UCSD-AML1 (cell line): Measurements from ENCODE around the gene OR5K4.
"Not testable (repeated sequence)": the region's sequence is repeated elsewhere in the genome, so short reads cannot be mapped to it uniquely, and the experiment has no call there.

ENCODE experiments used
- DNase-seq: peaks from one replicate; lab custom pipeline; 2025; ENCODE audit not compliant: unreplicated experiment; lab: John Stamatoyannopoulos, UW

OR5K4 gene

DNA sequence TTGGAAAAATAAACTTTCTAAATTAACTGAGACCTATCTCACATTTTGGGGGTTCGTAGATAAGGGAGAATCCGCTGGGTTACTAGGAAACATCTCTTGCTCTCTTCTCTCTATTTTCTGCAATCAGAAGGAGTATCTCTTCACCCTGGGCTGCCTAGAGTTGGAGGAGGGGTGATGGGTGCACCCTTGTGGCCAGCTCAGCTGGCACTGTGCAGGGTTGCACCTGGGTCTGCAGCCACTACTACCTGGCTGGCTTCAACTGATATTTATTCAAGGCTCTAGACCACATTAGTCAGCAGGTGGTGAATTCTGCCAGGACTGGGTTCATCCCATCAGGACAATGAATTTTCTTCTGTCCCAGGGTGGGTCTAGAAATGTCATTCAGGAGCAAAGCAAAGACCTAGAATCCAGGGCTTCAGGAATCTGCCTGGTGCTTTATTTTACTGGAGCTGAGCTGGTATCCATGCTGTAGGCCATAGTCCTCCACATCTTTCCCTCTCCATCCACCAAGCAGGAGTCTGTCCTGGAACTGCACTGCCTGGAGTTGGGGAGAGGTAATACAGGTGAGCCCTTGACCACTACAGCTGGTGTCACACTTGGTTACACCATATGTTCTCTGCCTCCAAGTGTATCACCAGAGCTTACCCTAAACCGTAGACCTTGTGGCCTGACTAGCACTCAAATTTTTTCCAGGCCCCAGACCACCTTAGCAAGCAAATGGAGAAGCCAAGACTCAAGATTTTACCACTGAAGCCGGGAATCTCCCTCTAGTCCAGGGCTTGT is 14.0 kb downstream of the OR5K4 start:
- DNase-seq, result no peak

DNA sequence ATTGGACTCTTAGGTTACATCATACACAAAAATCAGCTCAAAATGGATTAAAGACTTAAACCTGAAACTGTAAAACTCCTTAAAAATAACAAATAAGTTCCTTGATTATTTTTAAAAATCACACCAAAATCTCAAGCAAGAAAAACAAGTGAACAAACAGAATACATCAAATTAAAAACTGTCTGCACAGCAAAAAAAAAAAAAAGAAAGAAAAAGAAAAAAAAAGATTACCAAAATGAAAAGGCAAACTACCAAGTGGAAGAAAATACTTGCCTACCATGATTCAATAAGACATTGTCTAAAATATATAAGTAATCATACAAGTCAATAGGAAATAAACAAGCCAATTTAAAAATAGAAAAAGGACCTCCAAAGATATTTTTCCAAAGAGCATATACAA is 17.5 kb downstream of the OR5K4 start:
- no peak for DNase-seq

GRCh38 chr3:98371853-98372252 is 18.2 kb downstream of the OR5K4 start:
- DNase-seq, result no peak

DNA sequence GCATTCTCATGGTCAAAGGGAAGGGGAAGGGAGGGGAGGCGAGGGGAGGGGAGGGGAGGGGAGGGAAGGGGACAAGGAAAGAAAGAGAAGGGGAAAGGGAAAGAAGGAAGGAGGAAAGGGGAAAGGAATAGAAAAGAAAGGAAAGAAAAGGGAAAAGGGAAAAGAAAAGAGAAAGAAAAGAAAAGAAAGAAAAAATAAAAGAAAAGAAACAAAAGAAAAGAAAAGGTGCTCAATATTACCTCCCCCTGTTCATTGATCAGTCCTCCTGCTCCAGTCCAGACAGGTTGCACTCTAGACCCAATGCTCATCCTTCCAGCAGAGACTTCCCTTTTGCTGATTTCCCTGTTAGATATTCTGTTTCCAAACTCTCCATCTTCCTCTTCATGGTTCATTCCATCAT is 18.8 kb downstream of the OR5K4 start:
- DNase-seq, result no peak

- no peak for DNase-seq
These were observed 23.0 kb downstream of the OR5K4 start for GRCh38 chr3:98376631-98377030.

GRCh38 chr3:98388147-98388546 is 34.5 kb downstream of the OR5K4 start:
- DNase-seq, result no peak

DNA sequence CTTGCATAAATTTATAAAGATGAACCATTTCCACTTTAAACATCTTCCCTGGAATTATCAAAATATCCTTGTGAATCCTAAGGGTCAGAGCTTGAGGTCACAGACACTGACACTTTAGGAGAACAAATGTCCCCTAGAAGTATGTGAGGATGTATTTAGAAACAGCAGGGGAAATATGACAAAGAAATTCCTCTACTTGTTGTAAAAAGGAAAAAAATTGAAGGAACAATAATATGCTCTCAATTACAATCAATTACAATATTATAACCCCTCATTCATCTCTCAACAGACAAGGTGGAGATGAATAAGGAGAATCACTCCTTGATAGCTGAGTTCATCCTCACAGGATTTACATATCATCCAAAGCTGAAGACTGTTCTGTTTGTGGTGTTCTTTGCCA is 36.7 kb downstream of the OR5K4 start, which contains the start of gene OR5K3:
TSS of gene OR5K3 (plus strand) at position 301 of the 400 bp plus-strand sequence. CDS start at position 301, 0 bp downstream.
- DNase-seq, result no peak

- peak; percentile 5 for DNase-seq
These were observed 41.4 kb downstream of the OR5K4 start for GRCh38 chr3:98395101-98395500.

DNA sequence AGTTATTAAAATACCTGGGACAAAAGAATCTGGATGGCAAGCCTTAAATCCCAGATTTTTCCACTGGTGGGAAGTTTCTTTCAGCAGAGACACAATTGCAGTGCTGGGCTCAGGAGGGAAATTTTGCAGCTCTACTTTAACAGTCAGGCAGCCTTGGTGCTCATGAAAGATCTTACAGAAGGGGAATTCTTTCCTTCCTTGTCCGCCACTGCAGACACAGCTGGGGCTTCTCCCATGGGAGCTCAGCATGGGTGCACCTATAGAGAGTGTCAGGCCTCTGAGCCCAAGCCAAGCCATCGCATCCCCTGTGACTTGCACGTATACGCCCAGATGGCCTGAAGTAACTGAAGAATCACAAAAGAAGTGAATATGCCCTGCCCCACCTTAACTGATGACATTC is 42.8 kb downstream of the OR5K4 start:
- DNase-seq, result not testable (repeated sequence)

DNA sequence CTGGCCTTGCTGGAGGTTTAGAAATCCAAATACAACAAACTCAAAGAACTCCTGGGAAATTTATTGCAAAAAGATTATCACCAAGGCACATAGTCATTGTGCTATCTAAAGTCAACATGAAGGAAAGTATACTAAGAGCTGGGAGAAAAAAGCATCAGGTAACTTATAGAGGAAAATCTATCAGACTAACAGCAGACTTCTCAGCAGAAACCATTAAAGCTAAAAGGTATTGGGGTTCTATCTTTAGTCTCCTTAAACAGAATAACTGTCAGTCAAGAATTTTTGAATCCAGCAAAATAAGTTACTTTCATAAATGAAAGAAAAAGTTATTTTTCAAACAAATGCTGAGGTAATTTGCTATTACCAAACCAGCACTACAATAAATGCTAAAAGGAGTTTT is 44.9 kb downstream of the OR5K4 start:
- DNase-seq, result no peak

DNA sequence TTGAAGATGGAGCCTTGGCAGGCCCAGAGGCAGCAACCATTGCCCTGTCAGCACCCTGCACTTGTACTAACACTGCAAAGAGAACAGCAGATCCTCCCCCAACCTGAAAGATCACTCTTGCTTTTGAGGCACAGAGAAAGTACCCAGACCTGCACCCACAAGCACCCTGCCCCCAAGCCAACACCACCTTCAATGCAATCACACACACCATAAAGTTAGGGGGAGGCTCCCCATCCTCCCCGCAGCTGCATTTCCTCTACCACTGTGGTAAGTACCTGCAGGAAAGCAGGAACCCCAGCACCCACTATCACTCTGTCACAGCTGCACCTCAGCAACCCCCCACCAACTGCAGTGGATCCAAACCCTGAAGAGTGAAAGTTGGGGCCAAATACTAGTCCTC is 48.9 kb downstream of the OR5K4 start:
- DNase-seq, result no peak

DNA sequence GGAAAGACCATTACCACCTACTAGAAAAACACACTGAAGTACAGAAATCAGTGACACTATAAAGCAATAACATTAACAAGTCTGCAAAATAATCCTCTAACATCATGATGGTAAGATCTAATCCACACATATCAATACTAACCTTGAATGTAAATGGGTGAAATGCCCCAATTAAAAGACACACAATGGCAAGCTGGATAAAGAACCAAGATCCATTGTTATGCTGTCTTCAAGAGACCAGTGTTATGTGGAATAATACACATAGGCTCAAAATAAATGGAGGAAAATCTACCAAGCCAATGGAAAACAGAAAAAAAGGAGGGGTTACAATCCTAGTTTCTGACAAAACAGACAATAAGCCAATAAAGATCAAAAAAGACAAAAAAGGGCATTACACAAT is 50.4 kb downstream of the OR5K4 start:
- DNase-seq, result no peak
